ENCODE measurements around the gene PNPLA6.

DNA sequence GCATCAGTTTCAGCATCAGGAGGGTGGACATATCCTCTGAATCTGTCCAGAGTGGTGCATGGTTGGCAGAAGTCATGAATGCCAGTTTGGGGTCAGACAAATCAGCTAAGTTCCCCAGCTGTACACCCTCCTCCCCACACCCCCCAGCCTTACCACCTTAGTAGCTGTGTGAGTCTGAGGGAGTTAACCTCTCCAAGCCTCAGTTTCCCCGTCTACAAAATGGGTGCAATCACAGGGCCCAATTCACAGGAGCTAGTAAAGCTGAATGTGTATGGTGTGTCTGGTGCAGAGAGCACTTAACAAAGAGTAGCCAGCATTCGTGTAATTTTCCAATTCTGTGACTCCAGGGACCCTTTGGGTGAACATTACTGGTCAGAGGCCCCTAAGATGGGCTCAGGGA, 33.0 kb upstream of the PNPLA6 start:
- TF ChIP-seq, protein P1, sequence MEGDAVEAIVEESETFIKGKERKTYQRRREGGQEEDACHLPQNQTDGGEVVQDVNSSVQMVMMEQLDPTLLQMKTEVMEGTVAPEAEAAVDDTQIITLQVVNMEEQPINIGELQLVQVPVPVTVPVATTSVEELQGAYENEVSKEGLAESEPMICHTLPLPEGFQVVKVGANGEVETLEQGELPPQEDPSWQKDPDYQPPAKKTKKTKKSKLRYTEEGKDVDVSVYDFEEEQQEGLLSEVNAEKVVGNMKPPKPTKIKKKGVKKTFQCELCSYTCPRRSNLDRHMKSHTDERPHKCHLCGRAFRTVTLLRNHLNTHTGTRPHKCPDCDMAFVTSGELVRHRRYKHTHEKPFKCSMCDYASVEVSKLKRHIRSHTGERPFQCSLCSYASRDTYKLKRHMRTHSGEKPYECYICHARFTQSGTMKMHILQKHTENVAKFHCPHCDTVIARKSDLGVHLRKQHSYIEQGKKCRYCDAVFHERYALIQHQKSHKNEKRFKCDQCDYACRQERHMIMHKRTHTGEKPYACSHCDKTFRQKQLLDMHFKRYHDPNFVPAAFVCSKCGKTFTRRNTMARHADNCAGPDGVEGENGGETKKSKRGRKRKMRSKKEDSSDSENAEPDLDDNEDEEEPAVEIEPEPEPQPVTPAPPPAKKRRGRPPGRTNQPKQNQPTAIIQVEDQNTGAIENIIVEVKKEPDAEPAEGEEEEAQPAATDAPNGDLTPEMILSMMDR (conservative IDR thresholded peaks at IDR 0.05): no peak
- TF ChIP-seq EZH2 (IDR thresholded peaks at IDR 0.05; ENCODE audit: low read depth): no peak

Measured in PC-9 (cell line).